Renal pelvis (tissue), 12 donors: Measurements from ENCODE around the gene RCOR2. TPM values are rescaled to one million over a fixed set of nuclear protein-coding genes. Genes with fewer than 3 reads are reported as not detected.
"Not testable (repeated sequence)": the region's sequence is repeated elsewhere in the genome, so short reads cannot be mapped to it uniquely, and the experiment has no call there.

Experiments used
- DNase-seq: peaks from one replicate; pipeline ENCODE4 v3.0.0-alpha.2; 2013
- long read RNA-seq, 16 experiments: transcript quantifications; one replicate each; lab custom pipeline, GENCODE V29; 2026
- polyA plus RNA-seq, 3 donors: library from polyadenylated mRNA; unstranded; fragments of 120-200 nt; gene quantifications; one replicate each; pipeline ENCODE4 v1.2.1, GENCODE V29; 2013; ENCODE audit not compliant: insufficient read length in 3 of 3

RCOR2 gene
- 10 to 100 TPM; 11.4 to 16.8 (median 15.4) TPM for polyA plus RNA-seq
- long read RNA-seq, donor 1, partial matches to known transcripts, result 1,817 of 1,819 reads
- long read RNA-seq, donor 1, other reads (novel, unspliced or antisense), result 0 of 1,819 reads
- long read RNA-seq, donor 2, partial matches to known transcripts, result 1,535 of 1,635 reads
- long read RNA-seq, donor 2, other reads (novel, unspliced or antisense), result 96 of 1,635 reads
- long read RNA-seq, donor 3, partial matches to known transcripts, result 0 of 1 reads
- long read RNA-seq, donor 3, other reads (novel, unspliced or antisense), result 0 of 1 reads
- long read RNA-seq, donor 4, result 0 reads
- long read RNA-seq, donor 5, result 0 reads
- long read RNA-seq, donor 6, result 0 reads
- long read RNA-seq, donor 7, partial matches to known transcripts, result 1,945 of 1,947 reads
- long read RNA-seq, donor 7, other reads (novel, unspliced or antisense), result 0 of 1,947 reads
- long read RNA-seq, donor 8, result 0 reads
- long read RNA-seq, donor 9, partial matches to known transcripts, result 0 of 1 reads
- long read RNA-seq, donor 9, other reads (novel, unspliced or antisense), result 0 of 1 reads
- long read RNA-seq, donor 10, partial matches to known transcripts, result 1,103 of 1,174 reads
- long read RNA-seq, donor 10, other reads (novel, unspliced or antisense), result 70 of 1,174 reads
- long read RNA-seq, donor 11, result 0 reads
- long read RNA-seq, donor 12, transcript RCOR2-201 (12 exons, 2,604 nt), result major isoform, 5 of 91 reads
- long read RNA-seq, donor 12, partial matches to known transcripts, result 77 of 91 reads
- long read RNA-seq, donor 12, other reads (novel, unspliced or antisense), result 9 of 91 reads
- long read RNA-seq, donor 13, result 0 reads
- long read RNA-seq, donor 14, result 0 reads
- long read RNA-seq, donor 15, partial matches to known transcripts, result 2,064 of 2,220 reads
- long read RNA-seq, donor 15, other reads (novel, unspliced or antisense), result 152 of 2,220 reads
- long read RNA-seq, donor 16, partial matches to known transcripts, result 13 of 15 reads
- long read RNA-seq, donor 16, other reads (novel, unspliced or antisense), result 0 of 15 reads

DNA sequence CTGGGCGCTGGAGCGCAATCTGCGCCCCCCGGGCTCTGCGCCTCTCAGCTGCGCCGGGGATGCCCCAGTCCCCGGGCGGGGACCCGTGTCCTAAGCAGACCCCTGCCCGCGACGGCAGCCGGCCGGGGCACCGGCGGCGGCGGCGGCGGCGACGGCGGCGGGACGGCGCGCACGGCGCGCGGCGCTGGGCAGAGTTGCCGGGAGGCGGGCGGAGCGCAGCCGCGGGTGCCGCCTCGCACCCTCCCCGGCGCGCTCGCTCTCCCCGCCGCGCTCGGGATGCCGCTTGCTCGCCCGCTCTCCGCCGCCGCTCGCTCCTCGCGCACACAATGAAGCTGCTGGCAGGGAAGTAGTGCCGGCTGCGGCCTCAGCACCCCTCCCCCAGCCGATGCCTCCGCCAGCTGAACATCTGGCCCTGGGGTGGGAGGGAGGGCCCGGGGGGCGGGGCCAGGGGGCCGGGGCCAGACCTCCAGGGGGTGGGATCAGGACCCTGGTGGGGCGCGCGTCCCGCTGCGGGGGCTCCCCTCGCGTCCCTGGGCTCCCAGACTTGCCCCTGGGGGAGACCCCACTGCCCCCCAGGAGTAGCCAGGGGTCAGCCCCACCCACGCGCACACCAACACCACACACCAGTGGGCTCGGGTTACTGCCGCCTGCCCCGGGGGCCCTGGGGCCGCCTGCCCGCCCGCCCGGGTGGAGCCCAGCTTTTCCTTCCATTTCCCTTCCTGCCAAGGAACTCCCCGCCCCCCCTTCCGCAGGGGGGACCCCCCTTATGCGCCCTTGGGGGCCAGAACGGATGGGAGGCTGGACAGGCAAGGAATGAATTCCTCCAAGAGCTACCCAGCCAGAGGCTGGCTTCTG, at the start of gene RCOR2:
TSS of gene RCOR2 (minus strand) at position 328 of the 855 bp plus-strand sequence. CDS start 708 bp downstream, outside the sequence.
- no peak for DNase-seq

DNA sequence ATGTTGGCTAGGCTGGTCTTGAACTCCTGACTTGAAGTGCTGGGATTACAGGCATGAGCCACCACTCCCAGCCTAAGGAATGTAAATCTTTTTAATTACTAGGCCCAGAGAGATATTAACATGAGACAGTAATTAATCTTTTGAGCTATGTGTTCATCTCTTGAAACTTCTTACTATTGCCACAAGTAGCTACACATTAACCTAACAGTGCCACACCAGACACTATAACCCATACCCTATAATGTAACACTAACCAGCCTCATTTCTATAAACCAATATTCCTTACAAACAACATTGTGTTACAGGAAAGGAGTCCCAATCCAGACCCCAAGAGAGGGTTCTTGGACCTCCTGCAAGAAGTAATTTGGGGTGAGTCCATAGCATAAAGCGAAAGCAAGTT, 49.5 kb upstream of the RCOR2 start:
- DNase-seq, result no peak

DNA sequence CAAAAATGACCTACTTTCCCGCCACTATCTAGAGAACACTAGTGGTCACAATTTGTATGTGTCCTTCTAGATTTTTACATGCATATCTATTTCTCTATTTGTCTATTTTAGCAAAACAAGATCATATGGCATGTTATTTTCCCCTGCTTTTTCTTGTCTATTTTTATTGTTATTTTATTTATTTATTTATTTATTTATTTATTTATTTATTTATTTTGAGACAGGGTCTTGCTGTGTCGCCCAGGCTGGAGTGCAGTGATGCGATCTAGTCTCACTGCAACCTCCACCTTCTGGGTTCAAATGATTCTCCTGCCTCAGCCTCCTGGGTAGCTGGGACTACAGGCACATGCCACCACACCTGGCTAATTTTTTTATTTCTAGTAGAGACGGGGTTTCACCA, 46.9 kb upstream of the RCOR2 start:
- not testable (repeated sequence) for DNase-seq

DNA sequence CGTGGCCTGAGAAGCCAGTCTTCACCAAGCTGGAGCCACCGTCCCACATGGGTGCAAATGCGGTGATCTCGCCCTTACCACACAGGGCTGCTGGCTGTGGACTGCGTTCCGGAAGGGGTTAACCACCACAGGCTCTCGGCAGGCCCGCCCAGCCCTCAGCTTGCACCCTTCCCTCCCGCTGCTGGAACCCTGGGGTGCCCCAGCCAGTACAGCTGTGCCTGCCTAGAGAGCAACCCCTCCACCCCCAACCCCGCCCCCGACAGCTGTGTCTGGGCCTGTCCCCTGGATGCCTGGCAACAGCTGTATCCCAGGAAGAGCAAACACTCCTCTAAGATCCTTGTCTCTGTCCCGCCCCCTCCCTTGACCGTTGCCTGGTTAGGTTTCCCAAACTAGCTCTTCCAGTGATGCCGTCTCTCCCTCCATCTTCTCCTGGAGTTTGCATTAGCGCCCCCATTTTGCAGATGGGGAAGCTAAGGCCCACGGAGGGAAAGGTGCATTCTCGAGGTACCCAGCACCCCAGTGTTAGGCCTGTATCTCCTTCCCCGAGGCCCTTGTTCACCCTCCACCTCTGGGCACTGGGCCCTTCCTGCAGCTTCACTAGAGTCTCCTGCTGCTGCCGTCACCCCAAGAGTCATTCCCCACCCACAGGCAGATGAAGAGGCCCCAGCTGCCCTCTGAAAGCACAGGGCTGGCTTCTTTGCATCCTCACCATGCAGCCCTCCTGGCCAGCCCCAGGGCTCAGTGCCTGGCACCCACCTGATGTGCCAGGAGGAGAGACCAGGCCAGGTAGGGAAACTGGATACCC, 44.8 kb upstream of the RCOR2 start:
- DNase-seq, result peak; percentile 47

DNA sequence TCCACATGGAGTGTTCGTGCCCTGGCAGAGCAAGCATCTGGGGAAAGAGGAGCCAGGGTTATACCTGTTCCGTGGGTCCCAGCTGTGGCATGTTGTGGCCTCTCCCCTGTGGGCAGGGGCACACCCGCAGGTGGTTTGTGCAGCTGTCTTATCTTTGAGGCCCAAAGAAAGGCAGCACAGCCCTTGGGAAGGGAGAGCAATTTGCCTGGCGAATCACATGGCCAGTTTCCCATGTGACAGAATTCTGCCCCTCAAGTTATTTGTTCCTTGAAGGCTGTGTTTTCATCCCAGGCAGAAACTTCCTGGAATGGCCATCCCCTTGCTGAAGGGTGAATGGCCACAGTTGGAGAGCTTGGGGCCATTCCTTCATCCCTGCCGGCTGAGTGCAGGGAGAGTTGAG, 41.0 kb upstream of the RCOR2 start:
- DNase-seq, result no peak

DNA sequence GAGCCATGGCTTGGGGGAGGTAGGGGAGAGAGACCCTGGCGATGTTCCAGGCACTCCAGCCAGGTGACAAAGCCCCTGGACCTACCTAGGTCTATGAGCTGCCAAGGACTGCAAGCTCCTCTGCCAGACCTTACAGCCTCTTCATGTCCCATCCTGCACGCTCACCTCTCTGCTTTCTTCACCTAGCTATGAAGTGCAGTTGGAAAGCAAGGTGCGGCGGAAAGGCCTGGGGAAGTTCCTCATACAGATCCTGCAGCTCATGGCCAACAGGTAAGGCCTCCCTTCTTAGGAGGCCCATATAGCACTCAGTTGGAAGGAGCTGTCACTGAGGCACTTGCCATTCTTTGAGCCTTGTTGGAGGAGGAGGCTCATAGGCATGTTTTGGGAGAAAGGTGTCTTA, 35.6 kb upstream of the RCOR2 start:
- DNase-seq, result no peak

DNA sequence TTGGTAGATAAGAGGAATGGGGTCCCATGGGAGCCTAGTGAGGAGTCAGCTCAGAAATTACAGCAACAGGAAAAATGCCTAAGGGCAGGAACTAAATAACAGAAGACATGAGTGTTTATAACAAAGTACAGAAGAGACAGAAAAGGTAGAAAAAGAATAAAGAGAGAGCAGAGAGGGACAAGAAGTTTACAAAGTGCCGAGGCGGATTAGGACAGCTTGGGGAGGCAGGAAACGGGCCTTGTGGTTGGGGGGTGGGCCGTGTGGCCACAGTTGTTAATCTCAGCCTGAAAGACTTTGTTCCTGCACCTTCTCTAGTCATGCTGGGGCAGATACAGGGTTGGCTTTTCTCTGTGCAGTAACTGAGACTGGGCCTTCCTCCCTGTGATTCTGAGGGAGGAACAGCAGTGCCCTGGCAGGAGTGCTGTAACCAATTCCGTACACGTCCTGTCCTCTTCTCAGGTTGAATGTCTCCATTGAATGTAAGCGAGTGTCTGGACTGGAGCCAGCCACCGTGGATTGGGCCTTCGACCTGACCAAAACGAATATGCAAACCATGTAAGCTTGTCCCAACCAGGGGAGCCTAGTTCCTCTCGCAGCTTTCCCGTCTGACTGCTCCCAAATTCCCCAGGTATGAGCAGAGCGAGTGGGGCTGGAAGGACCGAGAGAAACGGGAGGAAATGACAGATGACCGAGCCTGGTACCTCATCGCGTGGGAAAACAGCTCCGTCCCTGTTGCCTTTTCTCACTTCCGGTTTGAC, 35.0 kb upstream of the RCOR2 start:
- no peak for DNase-seq

DNA sequence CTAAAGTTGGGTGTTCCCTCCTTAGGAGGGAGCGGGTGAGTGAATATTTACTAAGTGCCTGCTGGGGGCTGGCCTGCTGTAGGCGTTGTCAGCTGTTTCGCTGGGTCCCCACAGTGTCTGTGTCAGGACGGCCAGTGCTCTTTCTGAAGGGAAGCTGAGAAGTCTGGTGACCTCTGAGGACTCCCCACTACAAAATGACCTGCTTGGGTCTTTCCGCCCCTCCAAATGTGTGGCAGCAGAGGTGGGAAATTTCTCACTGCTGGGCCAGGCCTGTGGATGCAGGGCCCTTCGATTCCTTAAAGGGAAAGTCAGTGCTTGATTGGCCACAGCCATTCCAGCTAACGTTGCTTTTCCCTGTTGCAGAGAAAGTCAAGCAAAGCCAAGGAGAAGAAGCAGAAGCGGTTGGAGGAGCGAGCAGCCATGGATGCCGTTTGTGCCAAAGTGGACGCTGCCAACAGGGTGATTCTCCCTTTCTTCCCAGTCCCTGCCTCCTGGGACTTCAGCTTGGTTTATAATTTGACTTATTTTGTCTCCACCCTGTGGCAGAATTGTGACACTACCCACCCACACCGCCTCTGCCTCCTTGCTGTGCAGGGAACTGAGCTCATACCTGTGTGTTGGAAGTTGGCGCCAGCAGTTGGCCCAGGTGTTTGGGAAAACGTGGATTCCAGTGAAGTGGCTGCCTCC, 28.7 kb upstream of the RCOR2 start:
- peak; percentile 74 for DNase-seq

DNA sequence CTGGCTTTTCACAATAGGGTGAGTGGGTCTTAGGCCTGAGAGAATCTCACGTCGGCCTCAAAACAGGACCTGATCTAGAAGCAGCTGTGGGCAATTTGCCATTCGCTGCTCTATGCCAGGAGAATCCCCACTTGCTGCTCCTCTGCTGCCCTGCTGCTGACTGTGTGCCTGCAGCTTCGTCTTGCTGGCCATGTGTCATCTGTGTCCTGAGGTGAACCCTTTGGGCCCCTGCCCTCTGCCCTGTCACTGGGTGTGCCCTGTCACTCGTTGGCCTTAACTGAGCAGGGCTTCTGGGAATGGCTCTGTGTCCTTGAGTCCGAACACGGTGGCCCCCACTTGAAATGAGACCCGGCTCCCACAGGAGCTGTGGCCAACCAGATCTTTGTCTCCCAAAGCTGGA, 28.0 kb upstream of the RCOR2 start:
- DNase-seq, result no peak

DNA sequence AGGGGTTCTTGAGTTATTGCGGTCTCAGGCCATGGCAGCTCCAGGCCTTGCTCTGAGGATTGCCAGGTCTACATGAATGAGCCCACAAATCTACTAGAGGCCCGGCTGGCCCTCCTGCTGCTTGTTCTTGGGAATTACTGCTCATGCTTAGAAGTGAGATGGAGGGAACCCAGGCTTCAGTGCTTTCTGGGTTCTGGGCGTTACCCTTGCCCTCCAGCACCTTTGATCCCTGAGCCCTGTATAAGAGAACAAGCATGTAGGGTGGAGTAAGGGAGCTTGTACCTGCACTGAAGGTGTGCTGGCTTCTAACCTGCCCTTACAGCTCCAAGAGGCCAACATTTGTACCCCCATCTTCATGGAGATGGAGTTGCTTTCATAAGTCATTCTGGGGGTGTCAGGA, 25.8 kb upstream of the RCOR2 start:
- DNase-seq, result no peak

DNA sequence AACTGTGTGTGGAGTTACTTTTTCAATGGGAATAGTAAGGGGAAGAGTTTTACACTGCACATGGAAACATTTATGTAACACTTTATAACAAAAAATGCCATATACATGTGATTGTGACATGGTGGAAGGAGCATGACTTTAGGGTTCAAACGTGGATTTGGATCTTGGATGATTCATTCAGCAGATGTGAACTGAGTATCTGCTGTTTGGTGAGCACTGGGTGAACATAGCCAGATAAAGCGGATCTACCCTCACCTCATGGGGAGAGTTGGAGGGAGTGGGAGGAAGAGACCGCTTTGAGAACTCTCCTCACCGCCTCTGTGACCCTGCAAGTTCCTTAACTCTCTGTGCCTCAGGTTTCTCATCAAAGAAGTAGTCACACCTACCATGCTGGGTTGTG, 24.9 kb upstream of the RCOR2 start:
- DNase-seq, result no peak

DNA sequence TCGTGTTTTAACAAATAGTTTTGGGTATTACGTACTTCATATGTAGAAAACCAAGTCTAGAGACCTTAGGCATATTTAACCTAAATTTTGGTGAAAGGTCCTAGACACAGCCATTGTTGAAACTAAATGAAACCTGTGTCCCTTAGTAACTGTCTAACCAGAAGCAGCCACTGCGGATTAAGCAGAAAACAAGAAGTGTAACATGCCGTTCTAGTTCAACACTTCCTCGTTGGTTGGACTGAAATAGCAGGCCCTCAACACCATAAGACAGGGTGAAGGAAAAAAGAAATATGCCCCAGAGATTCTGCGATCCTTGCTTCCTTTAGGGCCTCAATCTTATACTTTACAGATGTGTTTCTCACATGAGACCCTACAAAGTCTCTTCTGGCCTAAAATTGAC, 23.8 kb upstream of the RCOR2 start:
- no peak for DNase-seq

DNA sequence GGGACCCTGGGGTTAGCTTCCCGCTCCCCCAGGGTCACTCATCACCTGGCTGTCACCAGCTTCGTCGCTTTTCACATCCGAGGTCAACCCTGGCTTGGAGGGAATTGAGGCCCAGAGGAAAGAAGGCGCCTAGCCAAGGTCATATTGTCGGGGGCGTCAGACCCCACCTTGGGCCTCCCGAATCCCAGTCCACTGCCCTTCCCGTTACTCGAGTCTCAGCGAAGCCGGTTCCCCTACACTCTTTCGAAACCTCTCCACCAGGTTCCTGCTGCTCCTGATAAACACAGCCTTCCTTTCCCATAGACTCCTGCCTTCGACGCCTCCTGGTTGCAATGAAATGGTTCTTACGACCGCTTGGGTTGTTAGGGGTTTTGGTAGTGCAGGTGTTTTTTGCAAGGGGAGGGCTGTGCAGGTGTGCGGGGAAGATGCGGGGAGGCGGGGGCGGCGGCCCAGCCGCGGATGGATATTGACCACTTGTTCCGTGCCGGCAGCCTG, 22.5 kb upstream of the RCOR2 start:
- peak; percentile 16 for DNase-seq

DNA sequence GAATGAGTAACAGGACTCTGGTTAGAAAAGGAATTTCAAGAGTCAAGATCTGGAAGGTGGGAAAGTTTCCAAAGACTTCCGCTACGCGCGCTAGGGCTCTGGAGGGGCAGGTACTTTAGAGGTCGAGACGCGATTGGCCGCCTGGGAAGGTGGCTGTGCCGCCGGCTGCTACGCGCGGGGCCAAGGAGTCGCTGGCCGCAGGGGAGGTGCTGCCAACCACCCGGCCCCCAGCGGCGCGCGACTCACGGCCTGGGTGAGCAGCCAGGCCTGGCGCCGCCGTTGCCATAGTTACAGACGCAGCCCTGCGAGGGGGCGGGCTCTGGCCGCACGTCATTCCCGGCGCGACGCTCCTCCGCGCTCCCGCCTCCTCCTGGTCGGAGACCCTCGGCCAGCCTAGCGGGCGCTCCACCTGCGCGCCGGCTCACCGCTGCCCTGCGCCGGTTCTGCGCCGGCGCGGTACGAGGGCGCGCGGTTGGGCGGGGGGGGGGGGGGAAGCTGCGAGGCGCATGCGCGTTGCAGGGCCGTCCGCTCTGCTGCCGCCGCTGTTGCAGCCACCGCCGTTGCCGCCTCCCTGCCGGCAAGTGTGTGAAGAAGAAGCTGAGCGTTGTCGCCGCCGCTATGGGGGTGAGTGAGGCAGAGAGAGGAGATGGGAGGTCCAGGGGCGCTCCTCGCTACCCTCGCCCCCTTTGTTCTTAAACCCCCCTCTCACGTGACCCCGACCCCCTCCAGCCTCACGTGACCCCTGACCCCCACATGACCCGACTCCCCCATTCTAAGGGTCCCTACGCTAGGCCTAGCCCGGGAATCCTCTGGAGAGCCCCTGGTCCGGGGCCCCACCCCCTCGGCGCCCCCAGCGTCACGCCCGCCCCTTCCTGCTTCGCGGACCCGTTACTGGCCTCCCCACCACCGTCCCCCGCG, 21.8 kb upstream of the RCOR2 start, which contains the start of gene NAA40:
TSS of gene NAA40 (plus strand) at position 524 of the 918 bp plus-strand sequence. CDS start at position 619, 95 bp downstream.
- peak; percentile 95 for DNase-seq

DNA sequence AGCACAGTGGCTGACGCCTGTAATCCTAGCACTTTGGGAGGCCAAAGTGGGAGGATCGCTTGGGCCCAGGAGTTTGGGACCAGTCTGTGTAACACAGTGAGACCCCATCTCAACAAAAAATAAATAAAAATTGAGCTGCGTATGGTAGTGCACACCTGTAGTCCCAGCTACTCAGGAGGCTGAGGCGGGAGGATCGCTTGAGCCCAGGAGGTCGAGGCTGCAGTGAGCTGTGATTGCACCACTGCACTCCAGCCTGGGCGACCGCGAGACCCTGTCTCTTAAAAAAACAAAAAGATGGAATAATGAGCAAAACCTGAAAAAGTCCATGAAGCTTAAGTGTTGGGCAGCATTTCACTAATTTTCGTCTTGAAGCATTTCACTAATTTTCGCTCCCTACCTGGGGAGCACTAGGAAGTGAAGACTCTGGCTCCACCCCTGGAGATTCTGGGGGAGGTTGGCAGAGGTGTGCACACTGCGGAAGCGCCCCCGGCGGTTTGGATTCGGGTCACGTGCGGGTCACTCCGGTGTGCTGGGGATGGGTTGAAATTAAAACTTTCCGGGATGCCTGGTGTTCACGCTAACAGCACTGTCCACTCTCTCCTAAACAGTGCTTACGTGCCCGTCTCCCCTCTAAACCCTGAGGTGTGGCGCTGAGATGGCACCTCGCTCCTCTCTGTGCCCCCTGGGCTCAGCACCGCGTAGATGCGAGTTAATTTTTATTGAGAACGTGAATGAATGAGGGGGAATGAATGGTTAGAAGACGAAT, 20.9 kb upstream of the RCOR2 start:
- peak; percentile 53 for DNase-seq

DNA sequence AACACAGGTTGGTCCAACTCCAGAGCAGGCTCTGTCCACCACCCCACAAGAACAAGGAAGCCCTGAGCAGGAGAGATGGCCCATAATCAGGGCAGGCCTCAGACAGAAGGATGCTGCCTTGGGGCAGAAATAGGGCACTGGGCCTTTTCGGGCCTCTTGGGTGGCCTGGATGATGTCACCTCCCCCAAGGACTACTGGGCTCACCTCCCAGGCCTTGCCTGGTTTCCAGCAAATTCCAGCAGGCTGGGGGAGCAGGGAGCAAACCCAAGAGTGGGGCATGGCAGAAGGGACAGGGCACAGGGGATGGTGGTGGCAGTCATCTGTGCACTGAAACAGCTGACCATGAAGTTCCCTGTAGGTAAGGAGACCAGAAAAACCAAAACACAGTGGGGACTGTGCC, 16.5 kb upstream of the RCOR2 start:
- no peak for DNase-seq

DNA sequence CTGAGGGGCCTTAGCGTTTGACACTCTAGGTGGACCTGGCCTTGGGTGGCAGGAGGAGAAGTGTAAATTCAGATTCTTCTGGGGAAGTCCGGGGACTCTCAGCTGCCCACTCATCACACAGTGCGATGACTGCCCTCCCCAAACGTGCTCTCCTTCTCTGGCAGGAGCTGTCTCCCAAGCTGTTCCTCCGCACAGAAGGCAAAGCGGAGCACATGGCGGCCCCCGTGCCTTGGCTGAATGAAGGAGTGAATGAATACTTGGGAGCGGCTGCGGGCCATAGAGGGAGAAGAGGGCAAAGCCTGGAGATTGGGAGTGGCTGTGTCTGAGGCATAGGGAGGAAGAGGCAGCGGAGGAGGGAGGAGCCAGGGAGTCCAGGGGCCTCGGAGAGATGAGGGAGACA, 14.9 kb upstream of the RCOR2 start:
- no peak for DNase-seq
